Keratinocyte (primary cell): Measurements from ENCODE around the gene PRSS36. TPM values are rescaled to one million over a fixed set of nuclear protein-coding genes. Genes with fewer than 3 reads are reported as not detected.

Experiments
- DNase-seq: peaks from one replicate; pipeline ENCODE4 v3.0.0-alpha.2; 2011; ENCODE audit warnings: low read depth, missing footprints, low spot score
- FAIRE-seq: peaks from 2 replicates; lab custom pipeline; 2011; peaks lifted over from hg19 to GRCh38; lab: Jason Lieb, UNC
- H2AFZ ChIP-seq: 2 replicates; pipeline ENCODE4 v1.6.0; 2012; ENCODE audit warnings: low read length, control low read depth, inconsistent platforms; ENCODE audit not compliant: control insufficient read depth
- H3K27ac ChIP-seq: 2 replicates; pipeline ENCODE4 v1.5.1; 2011; ENCODE audit warnings: low read length; ENCODE audit not compliant: control insufficient read depth, insufficient read depth
- H3K27me3 ChIP-seq: 3 replicates; pipeline ENCODE4 v1.6.0; 2011; ENCODE audit warnings: low read length; ENCODE audit not compliant: control insufficient read depth, insufficient read depth; ENCODE audit errors: extremely low read depth
- H3K36me3 ChIP-seq, 2 experiments: 2 replicates in 1 of 2; 3 replicates in 1 of 2; pipeline ENCODE4 v1.5.1; 2011; ENCODE audit warnings: low read length in 2 of 2, mild to moderate bottlenecking in 1 of 2; ENCODE audit not compliant: control insufficient read depth in 2 of 2, insufficient read depth in 2 of 2; ENCODE audit errors: extremely low read depth in 1 of 2
- H3K4me1 ChIP-seq: 3 replicates; pipeline ENCODE4 v1.5.1; 2011; ENCODE audit warnings: low read length; ENCODE audit not compliant: control insufficient read depth, insufficient read depth; ENCODE audit errors: extremely low read depth
- H3K4me2 ChIP-seq: 3 replicates; pipeline ENCODE4 v1.6.0; 2011; ENCODE audit warnings: low read depth, low read length; ENCODE audit not compliant: control insufficient read depth, insufficient read depth; ENCODE audit errors: extremely low read depth
- H3K4me3 ChIP-seq, 3 experiments: fragments of 200-600 bp in 1 of 3; sonication (generic) in 1 of 3; 2 replicates in 2 of 3; 3 replicates in 1 of 3; pipeline ENCODE4 v1.5.1; 2011 to 2016; ENCODE audit warnings: low read length in 3 of 3, mild to moderate bottlenecking in 3 of 3, control low read depth in 2 of 3, inconsistent platforms in 1 of 3, low read depth in 1 of 3, mixed read lengths in 1 of 3, mixed run types in 1 of 3, moderate library complexity in 1 of 3; ENCODE audit not compliant: control insufficient read depth in 2 of 3, insufficient read depth in 2 of 3; ENCODE audit errors: extremely low read depth in 1 of 3
- H3K79me2 ChIP-seq: 2 replicates; pipeline ENCODE4 v1.6.0; 2012; ENCODE audit warnings: low read length; ENCODE audit not compliant: control insufficient read depth, insufficient read depth
- H3K9ac ChIP-seq: 3 replicates; pipeline ENCODE4 v1.6.0; 2011; ENCODE audit warnings: low read length; ENCODE audit not compliant: control insufficient read depth, insufficient read depth; ENCODE audit errors: extremely low read depth
- H3K9me1 ChIP-seq: 3 replicates; pipeline ENCODE4 v1.6.0; 2011; ENCODE audit warnings: low read length; ENCODE audit not compliant: control insufficient read depth, insufficient read depth; ENCODE audit errors: extremely low read depth
- H3K9me3 ChIP-seq: 2 replicates; pipeline ENCODE4 v1.5.1; 2012; ENCODE audit warnings: low read depth, low read length; ENCODE audit not compliant: control insufficient read depth
- H4K20me1 ChIP-seq: 3 replicates; pipeline ENCODE4 v1.6.0; 2011; ENCODE audit warnings: low read length; ENCODE audit not compliant: control insufficient read depth, insufficient read depth; ENCODE audit errors: extremely low read depth
- CTCF ChIP-seq, 3 experiments: IDR thresholded peaks in 1 of 3; conservative IDR thresholded peaks in 1 of 3; optimal IDR thresholded peaks in 1 of 3; 2 replicates in 2 of 3; 3 replicates in 1 of 3; pipeline versions ENCODE3 to v1.5.1; 2011; ENCODE audit warnings: low read length in 3 of 3, mild to moderate bottlenecking in 3 of 3, moderate library complexity in 2 of 3, control low read depth in 1 of 3, inconsistent platforms in 1 of 3; ENCODE audit not compliant: insufficient read depth in 2 of 3; ENCODE audit errors: extremely low read depth in 1 of 3
- EZH2 ChIP-seq: IDR thresholded peaks from one replicate; pipeline ENCODE4 v1.6.1; 2012; ENCODE audit warnings: inconsistent platforms, mild to moderate bottlenecking, low read length, moderate library complexity
- dilution Hi-C: fragments of 300-500 bp; cut with MboI; formaldehyde crosslinking; loops from one replicate; pipeline ENCODE4 v1.7.0; 2020; ENCODE audit warnings: low sequenced_read_pairs; ENCODE audit not compliant: extremely low pct_ligation_motif_present
- polyA plus RNA-seq, 5 experiments: library from polyadenylated mRNA; depleted of rRNA in 3 of 5; stranded (reverse) in 3 of 5; stranded (forward) in 1 of 5; unstranded in 1 of 5; fragments of >200 nt; gene quantifications; 1 replicate in 1 of 5; 2 replicates in 3 of 5; 3 replicates in 1 of 5; pipeline versions ENCODE4 v1.2.1 to v1.2.3, GENCODE V29; 2011 to 2012; ENCODE audit warnings: missing spikeins in 2 of 5, low read depth in 1 of 5, low replicate concordance in 1 of 5

The PRSS36 gene
- polyA plus RNA-seq, 1 donor (not counting 4 experiments of a cell fraction or from before 2014, with no cell fraction given), result 0.43 TPM

GRCh38 chr16:31189412-31189778, 39.5 kb upstream of the PRSS36 start:
- H3K36me3 ChIP-seq, result peaks cover 56 to 93% of the 10 kb centered on the region in 2 experiments
- dilution Hi-C loops, result no loop called here
- peaks cover 31% of the 10 kb centered on the region for H4K20me1 ChIP-seq

GRCh38 chr16:31188450-31189411, 38.9 kb upstream of the PRSS36 start:
- no peak overlapping the region for H3K4me2 ChIP-seq
- no peaks in the 10 kb centered on the region for H3K9me1 ChIP-seq
- FAIRE-seq, result no peak
- TF ChIP-seq EZH2 (no peak), CTCF (optimal IDR thresholded peaks at IDR 0.05 in 1 of 3, IDR thresholded peaks at IDR 0.05 in 1 of 3, conservative IDR thresholded peaks at IDR 0.05 in 1 of 3; ENCODE audit: extremely low read depth in 1 of 3, insufficient read depth in 2 of 3, low read length in 3 of 3) (no peak)
- H3K4me3 ChIP-seq, result no peak overlapping the region
- DNase-seq, result no peak
- peaks cover 53% of the 10 kb centered on the region for H3K79me2 ChIP-seq
- peaks cover 32% of the 10 kb centered on the region for H4K20me1 ChIP-seq
- dilution Hi-C loops, result no loop called here
- no peak overlapping the region for H3K27ac ChIP-seq
- no peak overlapping the region for H3K9ac ChIP-seq
- peaks cover 56 to 93% of the 10 kb centered on the region in 2 experiments for H3K36me3 ChIP-seq
- H3K4me1 ChIP-seq, result no peaks in the 10 kb centered on the region
- H2AFZ ChIP-seq, result no peak overlapping the region
- no peaks in the 10 kb centered on the region for H3K9me3 ChIP-seq
- H3K27me3 ChIP-seq, result no peaks in the 10 kb centered on the region

More at GRCh38 chr16:31189412-31189778, 39.5 kb upstream of the PRSS36 start:
- Histone ChIP-seq H3K4me3 (no peak overlapping the region), H3K27ac (no peak overlapping the region), H3K9me3 (no peaks in the 10 kb centered on the region), H3K27me3 (no peaks in the 10 kb centered on the region), H3K9ac (no peak overlapping the region), H3K4me1 (no peaks in the 10 kb centered on the region), H3K9me1 (no peaks in the 10 kb centered on the region), H3K4me2 (no peak overlapping the region), H3K79me2 (peaks cover 48% of the 10 kb centered on the region), H2AFZ (no peak overlapping the region)
- TF ChIP-seq EZH2, result no peak
- TF ChIP-seq CTCF (optimal IDR thresholded peaks at IDR 0.05 in 1 of 3, IDR thresholded peaks at IDR 0.05 in 1 of 3, conservative IDR thresholded peaks at IDR 0.05 in 1 of 3; ENCODE audit: extremely low read depth in 1 of 3, insufficient read depth in 2 of 3, low read length in 3 of 3), result no peak
- DNase-seq (no peak), FAIRE-seq (no peak)
